CD4-positive, CD25-positive, alpha-beta regulatory T cell (primary cell): ENCODE results near the gene MRPS10. TPM values are rescaled to one million over a fixed set of nuclear protein-coding genes. Genes with fewer than 3 reads are reported as not detected.

ENCODE experiments used
- ATAC-seq, 2 donors: fragments of 150-1000 bp; cut with Tn5 transposase; one replicate each; pipeline ENCODE4 v1.10.0; 2021; ENCODE audit warnings: low read depth in 2 of 2, moderate number of reproducible peaks in 2 of 2, moderate library complexity in 1 of 2
- DNase-seq, 3 donors: peaks; one replicate each; pipeline versions ENCODE4 v3.0.0 to v3.0.0-alpha.2; 2012 to 2022; ENCODE audit warnings: mixed read lengths in 1 of 3
- H3K27ac ChIP-seq: one replicate; pipeline ENCODE4 v1.7.0; 2013; ENCODE audit warnings: mild to moderate bottlenecking, low read length; ENCODE audit not compliant: insufficient read depth, poor library complexity, severe bottlenecking
- H3K27me3 ChIP-seq: one replicate; pipeline ENCODE4 v1.7.0; 2013; ENCODE audit warnings: low read length; ENCODE audit not compliant: control insufficient read depth, insufficient read depth
- H3K36me3 ChIP-seq: one replicate; pipeline ENCODE4 v1.7.0; 2013; ENCODE audit warnings: mild to moderate bottlenecking, low read length, moderate library complexity; ENCODE audit not compliant: control insufficient read depth, insufficient read depth
- H3K4me1 ChIP-seq: 2 replicates; pipeline ENCODE4 v1.7.0; 2013; ENCODE audit warnings: mild to moderate bottlenecking, low read length; ENCODE audit not compliant: insufficient read depth, control insufficient read depth, poor library complexity, severe bottlenecking
- H3K4me3 ChIP-seq: one replicate; pipeline ENCODE4 v1.7.0; 2013; ENCODE audit warnings: low read depth, mild to moderate bottlenecking, low read length, moderate library complexity
- H3K9me3 ChIP-seq, 2 experiments: 1 replicate in 1 of 2; 2 replicates in 1 of 2; pipeline ENCODE4 v1.7.0; 2013; ENCODE audit warnings: low read length in 2 of 2, mild to moderate bottlenecking in 1 of 2, moderate library complexity in 1 of 2; ENCODE audit not compliant: control insufficient read depth in 2 of 2
- H3K27ac Mint-ChIP-seq, 3 donors: one replicate each; pipeline ENCODE4 v1.8.0; 2020 to 2022; ENCODE audit warnings: mild to moderate bottlenecking in 3 of 3, mixed read lengths in 3 of 3, moderate library complexity in 2 of 3
- H3K27me3 Mint-ChIP-seq: one replicate; pipeline ENCODE4 v1.8.0; 2022; ENCODE audit warnings: mild to moderate bottlenecking, mixed read lengths
- H3K36me3 Mint-ChIP-seq: one replicate; pipeline ENCODE4 v1.8.0; 2020; ENCODE audit warnings: mixed read lengths
- H3K4me1 Mint-ChIP-seq, 4 donors: one replicate each; pipeline ENCODE4 v1.8.0; 2020 to 2022; ENCODE audit warnings: mixed read lengths in 4 of 4, mild to moderate bottlenecking in 1 of 4
- H3K4me3 Mint-ChIP-seq, 4 donors: one replicate each; pipeline ENCODE4 v1.8.0; 2020 to 2022; ENCODE audit warnings: mild to moderate bottlenecking in 4 of 4, mixed read lengths in 4 of 4, moderate library complexity in 3 of 4
- H3K9me3 Mint-ChIP-seq, 7 donors: one replicate each; pipeline ENCODE4 v1.8.0; 2020 to 2022; ENCODE audit warnings: mixed read lengths in 7 of 7, mild to moderate bottlenecking in 3 of 7, moderate library complexity in 2 of 7
- polyA plus RNA-seq, 4 donors: library from polyadenylated mRNA; unstranded; fragments of 300-500 nt; fragmentation: Illumina TruSeq; gene quantifications; one replicate each; pipeline ENCODE4 v1.2.3, GENCODE V29; 2021
- total RNA-seq: library from RNA; stranded (reverse); gene quantifications from one replicate; pipeline ENCODE4 v1.2.3, GENCODE V29; 2022

Gene MRPS10
- total and polyA plus RNA-seq, 5 donors from 2014 or later = 16.2 to 53.9 (median 45.9) TPM

DNA sequence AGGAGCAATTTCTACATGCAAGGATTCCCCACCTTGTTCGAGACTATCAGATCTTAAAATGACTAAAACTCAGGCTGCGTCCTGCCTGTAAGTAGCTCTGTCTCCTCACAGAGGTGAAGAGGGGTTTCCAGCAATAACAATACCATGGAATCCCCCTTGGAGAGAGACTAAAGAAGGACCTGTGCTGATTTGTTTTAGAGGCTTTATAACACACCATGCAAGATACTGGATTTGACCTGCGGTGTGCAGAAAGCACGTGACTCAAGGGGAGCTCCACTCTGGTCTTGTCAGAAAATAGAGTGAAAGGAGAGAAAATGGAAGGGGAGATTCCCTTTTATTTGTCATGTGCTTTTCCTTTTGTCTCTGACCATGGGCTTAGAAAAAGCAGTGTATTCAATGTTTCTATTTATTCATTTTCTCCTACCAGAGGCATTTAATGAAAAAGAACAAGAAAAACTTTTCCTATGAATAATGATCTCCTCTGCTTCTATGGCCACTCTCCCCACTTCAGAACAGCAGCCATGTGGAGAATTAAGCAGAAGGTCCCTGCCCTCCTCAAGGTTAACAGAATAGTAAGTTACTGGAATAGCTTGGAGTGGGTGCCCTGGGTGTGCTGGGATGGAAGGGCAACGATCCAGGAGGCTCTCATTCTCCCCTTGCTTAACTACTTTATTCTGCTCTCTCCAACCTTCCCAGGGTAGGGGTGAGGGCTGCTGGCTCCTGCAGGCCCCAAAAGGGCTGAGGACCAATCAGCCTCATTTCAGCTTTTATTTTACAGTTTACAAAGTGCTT lies 19.2 kb upstream of the MRPS10 start:
- Histone ChIP-seq H3K27me3 (no peaks in the 10 kb centered on the region), H3K27ac (no peak overlapping the region), H3K4me1 (no peaks in the 10 kb centered on the region), H3K36me3 (peaks cover 74% of the 10 kb centered on the region), H3K4me3 (no peak overlapping the region), H3K9me3 (no peaks in the 10 kb centered on the region)
- Mint-ChIP-seq H3K27me3 (no peaks in the 10 kb centered on the region), H3K36me3 (peaks cover 39% of the 10 kb centered on the region), H3K9me3 (no peaks in the 10 kb centered on the region), H3K4me1 (peaks cover 0 to 6% (median 2%) of the 10 kb centered on the region in 4 donors), H3K4me3 (no peak overlapping the region), H3K27ac (peak overlapping the region in 2 of 3 donors; percentile 52 to 54)
- DNase-seq (no peak), ATAC-seq (no peak)

DNA sequence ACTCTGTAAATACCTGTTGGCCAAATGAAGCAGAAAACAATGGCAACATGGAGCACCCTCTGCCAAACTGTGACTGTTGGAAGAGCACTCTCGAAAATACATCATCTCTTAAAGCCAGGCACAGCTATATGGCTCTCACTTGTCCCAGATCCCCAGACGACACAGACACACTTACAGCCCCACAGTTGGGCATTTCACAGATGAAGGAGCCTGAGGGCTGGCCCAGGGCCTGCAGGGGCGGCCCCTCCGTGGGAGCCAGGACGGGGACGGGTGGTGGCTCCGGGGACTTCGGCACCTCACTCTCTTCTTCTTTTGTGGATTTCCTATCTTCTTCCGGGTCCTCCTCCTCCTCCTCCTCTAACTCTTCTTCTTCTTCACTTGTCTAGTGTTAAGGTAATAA lies 18.4 kb upstream of the MRPS10 start:
- peaks cover 0 to 6% (median 2%) of the 10 kb centered on the region in 4 donors for H3K4me1 Mint-ChIP-seq
- DNase-seq = no peak
- peak overlapping the region in 1 of 3 donors; percentile 52 for H3K27ac Mint-ChIP-seq
- no peaks in the 10 kb centered on the region for H3K27me3 ChIP-seq
- no peak overlapping the region for H3K27ac ChIP-seq
- no peaks in the 10 kb centered on the region for H3K27me3 Mint-ChIP-seq
- H3K36me3 ChIP-seq = peaks cover 75% of the 10 kb centered on the region
- no peak overlapping the region for H3K4me3 ChIP-seq
- no peaks in the 10 kb centered on the region for H3K4me1 ChIP-seq
- H3K36me3 Mint-ChIP-seq = peaks cover 38% of the 10 kb centered on the region
- no peaks in the 10 kb centered on the region for H3K9me3 Mint-ChIP-seq
- H3K4me3 Mint-ChIP-seq = no peak overlapping the region
- H3K9me3 ChIP-seq = no peaks in the 10 kb centered on the region
- ATAC-seq = no peak

DNA sequence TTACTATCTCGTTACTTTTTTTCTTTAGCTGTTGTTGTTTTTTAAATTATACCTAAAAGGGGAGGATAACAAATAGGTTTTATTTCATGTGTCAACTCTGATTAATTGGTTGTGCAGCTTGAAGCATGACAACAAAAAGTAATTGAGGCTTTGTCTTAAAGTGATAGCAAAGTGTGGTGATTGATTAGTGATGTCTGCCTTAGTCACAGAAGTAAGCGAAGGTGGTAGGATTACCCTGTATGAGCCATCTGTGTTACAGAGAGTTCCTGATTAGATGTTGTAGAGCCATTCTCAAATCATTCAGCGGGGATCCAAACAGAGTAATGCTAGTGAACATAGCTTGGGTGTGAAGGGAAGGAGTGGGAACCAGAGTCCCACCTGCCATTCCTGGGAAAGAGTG lies 14.4 kb upstream of the MRPS10 start:
- no peak overlapping the region for H3K4me3 ChIP-seq
- no peaks in the 10 kb centered on the region for H3K4me1 Mint-ChIP-seq
- H3K27me3 ChIP-seq = no peaks in the 10 kb centered on the region
- no peaks in the 10 kb centered on the region for H3K9me3 Mint-ChIP-seq
- no peak overlapping the region for H3K27ac ChIP-seq
- H3K36me3 Mint-ChIP-seq = peaks cover 30% of the 10 kb centered on the region
- no peak for ATAC-seq
- no peak overlapping the region for H3K4me3 Mint-ChIP-seq
- peaks cover 77% of the 10 kb centered on the region for H3K36me3 ChIP-seq
- H3K27me3 Mint-ChIP-seq = no peaks in the 10 kb centered on the region
- no peak for DNase-seq
- H3K4me1 ChIP-seq = no peaks in the 10 kb centered on the region
- H3K27ac Mint-ChIP-seq = no peak overlapping the region
- H3K9me3 ChIP-seq = no peaks in the 10 kb centered on the region

DNA sequence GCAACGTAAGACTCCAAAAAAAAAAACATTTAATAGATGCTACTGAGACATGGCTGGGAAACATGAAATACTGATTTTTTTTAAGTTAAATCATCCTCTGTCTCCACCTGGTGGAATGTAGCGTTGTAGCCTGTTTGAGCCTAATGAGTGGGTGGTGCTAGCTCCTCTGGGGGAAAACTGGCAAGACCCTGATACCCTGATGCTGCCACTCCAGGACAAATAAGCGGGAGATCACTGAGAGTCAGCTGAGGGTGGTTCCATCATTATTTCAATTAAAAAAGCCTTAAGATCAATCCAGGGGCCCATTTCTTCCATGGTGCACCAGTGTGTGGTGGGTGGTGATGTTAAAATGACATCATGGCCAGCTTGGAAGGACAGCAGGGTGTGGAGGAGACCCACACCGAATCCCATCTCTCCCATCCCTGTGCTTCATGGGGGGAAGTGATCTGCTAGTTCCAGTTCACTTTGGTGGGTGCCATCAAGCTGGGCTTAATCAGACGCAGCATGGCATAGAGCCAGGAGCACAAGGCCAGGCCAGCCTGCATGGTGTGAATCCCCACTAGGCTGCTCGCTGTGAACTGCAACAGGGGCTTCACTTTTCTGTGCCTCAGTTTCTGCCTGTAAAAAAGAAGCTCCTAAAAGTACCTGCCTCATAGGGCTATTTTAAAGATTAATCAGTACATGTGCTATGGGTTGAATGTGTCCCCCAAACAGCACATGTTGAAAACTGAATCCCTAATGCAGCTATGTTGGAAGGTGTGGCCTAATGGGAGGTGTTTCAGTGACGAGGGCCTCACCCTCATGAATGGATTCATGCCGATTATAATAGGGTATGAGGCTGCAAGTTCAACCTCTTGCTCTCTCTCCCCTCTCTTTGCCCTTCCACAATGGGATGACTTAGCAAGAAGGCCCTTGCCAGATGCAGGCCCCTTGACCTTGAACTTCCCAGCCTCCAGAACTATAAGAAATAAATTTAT lies 13.0 kb upstream of the MRPS10 start:
- DNase-seq (no peak), ATAC-seq (no peak)
- H3K4me1 Mint-ChIP-seq = no peaks in the 10 kb centered on the region
- H3K4me1 ChIP-seq = no peaks in the 10 kb centered on the region
- H3K4me3 Mint-ChIP-seq = no peak overlapping the region
- H3K27ac ChIP-seq = no peak overlapping the region
- H3K27ac Mint-ChIP-seq = no peak overlapping the region
- no peaks in the 10 kb centered on the region for H3K27me3 Mint-ChIP-seq
- H3K36me3 ChIP-seq = peaks cover 69% of the 10 kb centered on the region
- peaks cover 27% of the 10 kb centered on the region for H3K36me3 Mint-ChIP-seq
- H3K27me3 ChIP-seq = no peaks in the 10 kb centered on the region
- H3K4me3 ChIP-seq = no peak overlapping the region
- H3K9me3 ChIP-seq = no peaks in the 10 kb centered on the region
- no peaks in the 10 kb centered on the region for H3K9me3 Mint-ChIP-seq

DNA sequence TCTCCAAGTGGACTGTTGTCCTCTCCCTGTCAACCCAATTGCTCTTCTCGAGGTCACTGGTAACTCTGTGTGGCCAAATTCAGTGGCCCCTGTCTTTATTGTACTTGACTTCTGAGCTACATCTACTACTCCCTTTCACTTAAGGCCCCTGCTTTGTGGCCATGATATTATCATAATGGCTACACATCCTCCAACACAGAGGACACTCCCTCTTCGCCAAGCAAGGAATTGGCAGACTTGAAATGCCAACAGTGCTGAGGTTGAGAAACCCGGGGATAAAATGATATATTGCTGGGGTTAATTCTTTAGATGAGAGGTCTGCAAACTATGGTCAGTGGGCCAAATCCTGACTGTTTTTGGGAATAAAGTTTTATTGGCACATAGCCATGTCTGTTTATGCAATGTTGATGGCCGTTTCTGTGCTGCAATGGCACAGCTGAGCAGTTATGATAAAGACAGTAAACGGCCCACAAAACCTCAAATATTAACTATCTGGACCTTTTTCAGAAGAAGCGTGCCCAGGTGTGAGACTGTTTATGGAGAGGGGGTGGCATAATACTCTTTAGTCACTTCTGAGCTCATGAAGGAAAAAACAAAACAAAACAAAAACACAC lies 12.0 kb upstream of the MRPS10 start:
- H3K9me3 ChIP-seq = no peaks in the 10 kb centered on the region
- H3K9me3 Mint-ChIP-seq = no peaks in the 10 kb centered on the region
- no peaks in the 10 kb centered on the region for H3K27me3 Mint-ChIP-seq
- H3K36me3 ChIP-seq = peaks cover 62% of the 10 kb centered on the region
- peaks cover 24% of the 10 kb centered on the region for H3K36me3 Mint-ChIP-seq
- H3K27ac ChIP-seq = no peak overlapping the region
- no peak overlapping the region for H3K4me3 ChIP-seq
- no peak for ATAC-seq
- no peaks in the 10 kb centered on the region for H3K4me1 ChIP-seq
- no peaks in the 10 kb centered on the region for H3K27me3 ChIP-seq
- H3K4me1 Mint-ChIP-seq = peaks cover 0 to 1% (median 0%) of the 10 kb centered on the region in 4 donors
- peak overlapping the region in 1 of 3 donors; percentile 22 for H3K27ac Mint-ChIP-seq
- H3K4me3 Mint-ChIP-seq = no peak overlapping the region
- DNase-seq = no peak

DNA sequence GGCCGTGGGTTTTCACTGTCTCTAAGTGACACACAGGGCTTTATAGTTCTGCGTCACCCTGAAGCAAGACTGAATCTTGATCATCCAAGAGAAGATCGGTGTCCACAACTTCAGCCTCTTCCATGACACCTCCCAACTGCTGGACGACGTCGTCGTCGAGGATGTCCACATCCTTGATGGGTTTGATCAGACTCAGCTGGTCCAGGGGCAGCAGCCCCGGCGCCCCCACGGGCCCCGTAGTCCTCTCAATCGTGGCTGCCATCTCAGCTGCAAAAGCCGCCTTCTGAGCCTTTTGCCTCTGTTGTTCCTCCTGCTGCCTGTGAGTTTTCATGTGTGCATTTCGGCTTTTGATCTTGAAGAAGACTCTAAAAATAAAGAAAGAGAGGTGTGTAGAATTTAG lies 10.6 kb upstream of the MRPS10 start:
- Histone ChIP-seq H3K4me3 (no peak overlapping the region), H3K36me3 (peaks cover 60% of the 10 kb centered on the region), H3K27me3 (no peaks in the 10 kb centered on the region), H3K4me1 (no peaks in the 10 kb centered on the region), H3K9me3 (no peaks in the 10 kb centered on the region), H3K27ac (no peak overlapping the region)
- Mint-ChIP-seq H3K27ac (no peak overlapping the region), H3K9me3 (no peaks in the 10 kb centered on the region), H3K4me1 (peaks cover 0 to 6% (median 3%) of the 10 kb centered on the region in 4 donors), H3K4me3 (no peak overlapping the region), H3K27me3 (no peaks in the 10 kb centered on the region), H3K36me3 (peaks cover 21% of the 10 kb centered on the region)
- ATAC-seq = no peak
- DNase-seq = no peak

DNA sequence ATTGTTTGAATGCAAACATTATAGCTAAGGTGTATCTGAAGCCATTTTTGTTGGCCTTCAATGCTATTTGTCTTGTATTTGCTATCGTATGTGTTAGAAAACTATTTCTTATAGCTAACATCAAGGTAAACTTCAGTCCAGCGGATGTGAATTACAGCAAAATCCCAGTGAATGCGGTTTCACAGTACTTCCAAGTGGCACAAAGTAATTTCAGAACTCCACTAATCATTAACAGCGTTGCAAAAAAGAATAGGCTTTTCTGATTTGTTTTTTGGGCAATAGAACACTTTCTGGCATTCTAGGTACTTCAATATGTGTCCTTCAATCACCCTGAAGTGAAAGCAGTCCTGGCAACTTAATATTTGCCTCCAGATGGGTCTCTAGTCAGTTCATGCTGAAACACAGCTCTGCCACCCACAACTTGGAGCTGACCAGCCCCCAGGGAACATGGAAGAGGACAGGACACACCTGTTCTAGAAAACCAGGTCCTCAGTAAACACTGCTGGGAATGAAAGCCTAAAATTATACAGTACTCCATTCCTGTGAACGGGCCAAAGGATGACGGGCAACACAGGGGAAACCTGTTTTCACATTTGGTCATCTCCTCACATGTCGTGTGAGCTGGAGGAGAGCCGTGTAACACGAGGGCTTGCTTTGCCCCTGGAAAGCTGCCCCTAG lies 9.7 kb upstream of the MRPS10 start:
- peaks cover 0 to 6% (median 3%) of the 10 kb centered on the region in 4 donors for H3K4me1 Mint-ChIP-seq
- no peak for ATAC-seq
- H3K27ac ChIP-seq = no peak overlapping the region
- H3K27ac Mint-ChIP-seq = no peak overlapping the region
- H3K9me3 Mint-ChIP-seq = no peaks in the 10 kb centered on the region
- no peaks in the 10 kb centered on the region for H3K27me3 Mint-ChIP-seq
- peaks cover 21% of the 10 kb centered on the region for H3K36me3 Mint-ChIP-seq
- H3K36me3 ChIP-seq = peaks cover 53% of the 10 kb centered on the region
- no peak overlapping the region for H3K4me3 Mint-ChIP-seq
- DNase-seq = no peak
- no peaks in the 10 kb centered on the region for H3K27me3 ChIP-seq
- H3K4me3 ChIP-seq = no peak overlapping the region
- no peaks in the 10 kb centered on the region for H3K4me1 ChIP-seq
- no peaks in the 10 kb centered on the region for H3K9me3 ChIP-seq
